Measurements from ENCODE around the gene ATP8A2. TPM values are rescaled to one million over a fixed set of nuclear protein-coding genes. Genes with fewer than 3 reads are reported as not detected.

Gene ATP8A2
- total and polyA plus RNA-seq, 12 donors, result under 0.01 to 0.18 (median 0.10) TPM; not detected in 3

DNA sequence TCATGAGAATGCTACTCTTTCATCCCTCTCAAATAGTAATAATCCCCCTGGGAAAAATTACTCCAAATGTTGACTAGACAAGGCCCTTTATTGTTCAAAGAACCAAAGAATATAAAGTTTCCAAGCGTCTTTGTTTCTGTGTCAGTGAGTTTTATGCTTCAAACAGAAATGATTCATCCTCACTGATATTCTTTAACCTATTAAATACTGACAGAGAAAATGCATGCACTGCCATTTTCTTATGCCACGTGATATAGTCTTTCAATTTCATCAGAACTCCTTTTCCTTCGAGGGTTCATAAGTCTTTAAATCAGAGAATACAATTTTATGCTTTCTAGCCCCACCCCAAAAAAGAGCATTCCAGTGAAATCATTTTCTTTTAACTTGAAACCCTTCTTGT lies 468.5 kb downstream of the ATP8A2 start:
- 70 to 72% methylated on average over 3 of the region's 3 CpGs for WGBS, 2 donors
- DNase-seq (no peak), ATAC-seq (no peak)
- H3K4me1 ChIP-seq, result no peaks in the 10 kb centered on the region
- no peaks in the 10 kb centered on the region for H3K36me3 ChIP-seq
- H3K4me3 ChIP-seq, result no peak overlapping the region
- intact Hi-C loops (cut with DNase I), result no loop called here
- H3K27ac ChIP-seq, result no peak overlapping the region
- TF ChIP-seq, protein P1, sequence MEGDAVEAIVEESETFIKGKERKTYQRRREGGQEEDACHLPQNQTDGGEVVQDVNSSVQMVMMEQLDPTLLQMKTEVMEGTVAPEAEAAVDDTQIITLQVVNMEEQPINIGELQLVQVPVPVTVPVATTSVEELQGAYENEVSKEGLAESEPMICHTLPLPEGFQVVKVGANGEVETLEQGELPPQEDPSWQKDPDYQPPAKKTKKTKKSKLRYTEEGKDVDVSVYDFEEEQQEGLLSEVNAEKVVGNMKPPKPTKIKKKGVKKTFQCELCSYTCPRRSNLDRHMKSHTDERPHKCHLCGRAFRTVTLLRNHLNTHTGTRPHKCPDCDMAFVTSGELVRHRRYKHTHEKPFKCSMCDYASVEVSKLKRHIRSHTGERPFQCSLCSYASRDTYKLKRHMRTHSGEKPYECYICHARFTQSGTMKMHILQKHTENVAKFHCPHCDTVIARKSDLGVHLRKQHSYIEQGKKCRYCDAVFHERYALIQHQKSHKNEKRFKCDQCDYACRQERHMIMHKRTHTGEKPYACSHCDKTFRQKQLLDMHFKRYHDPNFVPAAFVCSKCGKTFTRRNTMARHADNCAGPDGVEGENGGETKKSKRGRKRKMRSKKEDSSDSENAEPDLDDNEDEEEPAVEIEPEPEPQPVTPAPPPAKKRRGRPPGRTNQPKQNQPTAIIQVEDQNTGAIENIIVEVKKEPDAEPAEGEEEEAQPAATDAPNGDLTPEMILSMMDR (IDR thresholded peaks at IDR 0.05), result no peak
- H3K9me3 ChIP-seq, result peaks cover 0 to 3% (median 0%) of the 10 kb centered on the region in 11 donors
- peaks cover 0 to 19% (median 0%) of the 10 kb centered on the region in 7 donors for H3K27me3 ChIP-seq

DNA sequence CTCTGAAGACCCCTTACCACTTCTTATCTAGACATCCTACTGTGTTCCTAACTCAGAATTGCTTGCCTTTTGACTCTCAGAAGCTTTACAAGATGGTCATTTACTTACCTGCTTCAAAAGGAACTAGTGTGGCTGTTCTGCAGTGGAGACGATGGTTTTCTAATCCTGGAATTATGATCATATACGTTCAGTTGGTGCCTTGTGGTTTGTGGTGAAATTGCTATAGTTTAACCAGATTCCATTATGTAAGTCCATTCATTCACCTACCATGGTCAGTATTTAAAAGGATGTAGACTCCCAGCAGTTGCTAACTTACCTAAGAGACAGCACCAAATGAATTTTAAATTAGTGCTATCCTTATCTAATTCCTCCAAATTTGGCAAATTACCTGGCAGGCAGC lies 469.2 kb downstream of the ATP8A2 start:
- Histone ChIP-seq H3K36me3 (no peaks in the 10 kb centered on the region), H3K27ac (no peak overlapping the region), H3K4me3 (no peak overlapping the region), H3K9me3 (peaks cover 0 to 3% (median 0%) of the 10 kb centered on the region in 11 donors), H3K4me1 (no peaks in the 10 kb centered on the region), H3K27me3 (peaks cover 0 to 19% (median 0%) of the 10 kb centered on the region in 7 donors)
- intact Hi-C loops (cut with DNase I), result no loop called here
- ATAC-seq (no peak), DNase-seq (no peak)
- WGBS, 2 donors, result 71 to 73% methylated on average over 2 of the region's 2 CpGs
- TF ChIP-seq, protein P1 (IDR thresholded peaks at IDR 0.05), result no peak

DNA sequence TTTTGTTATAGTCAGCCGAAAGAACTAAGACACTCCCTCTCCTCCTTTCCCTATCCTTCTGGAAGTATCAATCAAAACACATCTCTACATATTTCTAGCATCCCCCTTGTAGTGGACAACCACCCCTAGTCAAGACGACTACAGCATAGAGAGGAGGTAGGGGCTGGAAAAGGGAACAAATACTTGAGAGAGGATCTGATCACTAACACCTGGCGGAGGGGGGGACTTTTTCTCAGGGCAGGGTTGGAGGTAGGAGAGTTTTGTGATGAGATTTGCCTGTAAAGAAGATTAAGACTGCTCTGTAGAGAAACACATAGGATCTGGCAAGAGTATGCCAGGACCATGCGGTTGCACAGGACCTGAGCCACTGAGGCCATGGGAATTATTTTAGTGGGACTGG lies 471.9 kb downstream of the ATP8A2 start:
- ATAC-seq (no peak), DNase-seq (no peak)
- no peak overlapping the region for H3K4me3 ChIP-seq
- no peak overlapping the region for H3K27ac ChIP-seq
- H3K27me3 ChIP-seq, result peaks cover 0 to 17% (median 0%) of the 10 kb centered on the region in 7 donors
- 89 to 93% methylated on average over 4 of the region's 4 CpGs for WGBS, 2 donors
- peaks cover 0 to 3% (median 0%) of the 10 kb centered on the region in 11 donors for H3K9me3 ChIP-seq
- no peaks in the 10 kb centered on the region for H3K36me3 ChIP-seq
- H3K4me1 ChIP-seq, result peaks cover 0 to 24% (median 0%) of the 10 kb centered on the region in 9 donors
- intact Hi-C loops (cut with DNase I), result no loop called here
- TF ChIP-seq, protein P1 (IDR thresholded peaks at IDR 0.05), result no peak

DNA sequence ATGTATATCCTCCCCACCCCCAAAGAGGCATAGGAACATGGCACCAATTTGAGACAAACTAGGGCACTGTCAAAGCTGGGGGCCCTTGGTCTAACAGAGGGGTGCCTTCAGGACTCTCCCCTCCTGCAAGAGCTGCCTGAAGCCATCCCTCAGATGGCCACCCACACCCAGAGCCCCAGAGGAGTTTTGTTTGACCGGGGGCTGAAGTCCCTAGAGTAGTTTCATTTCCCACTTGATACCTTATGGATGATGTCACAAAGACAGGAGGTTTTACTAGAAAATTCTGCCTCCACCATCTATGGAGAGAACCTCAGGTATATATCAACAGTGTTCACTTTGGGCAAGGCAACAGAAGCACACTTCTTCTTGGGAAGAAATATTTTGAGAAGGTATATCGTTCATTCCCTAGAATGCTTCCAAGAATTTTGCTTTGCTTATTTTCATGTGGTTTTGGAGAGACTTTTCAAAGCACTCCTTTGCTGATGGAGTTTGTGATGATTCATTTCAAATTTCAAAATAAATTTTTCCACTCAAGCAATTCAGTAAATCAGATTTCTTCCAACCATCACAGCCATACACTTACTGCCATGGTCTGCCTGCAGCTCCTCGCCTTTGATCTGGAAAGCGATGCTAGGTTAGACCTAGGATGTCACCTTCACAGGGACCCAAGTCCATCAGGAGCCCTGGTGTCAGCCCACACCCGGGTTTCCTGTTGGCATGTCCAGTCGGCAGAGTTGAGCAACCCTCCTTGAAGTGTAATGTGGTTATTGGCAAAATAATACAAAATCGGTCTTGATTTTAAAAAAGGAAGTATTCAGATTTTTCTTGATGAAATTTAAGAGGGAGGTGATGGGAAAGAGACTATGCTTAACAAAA lies 473.0 kb downstream of the ATP8A2 start:
- ATAC-seq (no peak), DNase-seq (no peak)
- Histone ChIP-seq H3K4me1 (peaks cover 0 to 29% (median 0%) of the 10 kb centered on the region in 9 donors), H3K36me3 (no peaks in the 10 kb centered on the region), H3K27me3 (peaks cover 0 to 17% (median 0%) of the 10 kb centered on the region in 7 donors), H3K27ac (no peak overlapping the region), H3K4me3 (no peak overlapping the region), H3K9me3 (peaks cover 0 to 3% (median 0%) of the 10 kb centered on the region in 11 donors)
- intact Hi-C loops (cut with DNase I), result no loop called here
- 85% methylated on average over 7 of the region's 7 CpGs for WGBS, 2 donors
- TF ChIP-seq, protein P1 (IDR thresholded peaks at IDR 0.05), result no peak
